PC-9 (cell line): Measurements from ENCODE around the gene SLC12A4.

Experiments used
- EZH2 ChIP-seq: fragments of 200-600 bp; sonication (generic); IDR thresholded peaks from 2 replicates; pipeline ENCODE4 v1.8.0; 2017; ENCODE audit warnings: antibody characterized with exemption, low read depth
- TF ChIP-seq, protein P1 (sequence below): fragments of 200-600 bp; sonication (generic); conservative IDR thresholded peaks from 2 replicates; pipeline ENCODE4 v1.6.1; 2017; ENCODE audit warnings: mixed run types, antibody characterized with exemption, mild to moderate bottlenecking, moderate library complexity

GRCh38 chr16:67907397-67908180 lies 60.8 kb downstream of the SLC12A4 start:
- TF ChIP-seq EZH2, result no peak
- TF ChIP-seq, protein P1, sequence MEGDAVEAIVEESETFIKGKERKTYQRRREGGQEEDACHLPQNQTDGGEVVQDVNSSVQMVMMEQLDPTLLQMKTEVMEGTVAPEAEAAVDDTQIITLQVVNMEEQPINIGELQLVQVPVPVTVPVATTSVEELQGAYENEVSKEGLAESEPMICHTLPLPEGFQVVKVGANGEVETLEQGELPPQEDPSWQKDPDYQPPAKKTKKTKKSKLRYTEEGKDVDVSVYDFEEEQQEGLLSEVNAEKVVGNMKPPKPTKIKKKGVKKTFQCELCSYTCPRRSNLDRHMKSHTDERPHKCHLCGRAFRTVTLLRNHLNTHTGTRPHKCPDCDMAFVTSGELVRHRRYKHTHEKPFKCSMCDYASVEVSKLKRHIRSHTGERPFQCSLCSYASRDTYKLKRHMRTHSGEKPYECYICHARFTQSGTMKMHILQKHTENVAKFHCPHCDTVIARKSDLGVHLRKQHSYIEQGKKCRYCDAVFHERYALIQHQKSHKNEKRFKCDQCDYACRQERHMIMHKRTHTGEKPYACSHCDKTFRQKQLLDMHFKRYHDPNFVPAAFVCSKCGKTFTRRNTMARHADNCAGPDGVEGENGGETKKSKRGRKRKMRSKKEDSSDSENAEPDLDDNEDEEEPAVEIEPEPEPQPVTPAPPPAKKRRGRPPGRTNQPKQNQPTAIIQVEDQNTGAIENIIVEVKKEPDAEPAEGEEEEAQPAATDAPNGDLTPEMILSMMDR, result no peak
